Measurements from ENCODE around the gene TMCO2. TPM values are rescaled to one million over a fixed set of nuclear protein-coding genes. Genes with fewer than 3 reads are reported as not detected.

TMCO2 gene
- total RNA-seq, 3 donors from 2014 or later (not counting 1 experiment from before 2014, with no cell fraction given) = not detected

DNA sequence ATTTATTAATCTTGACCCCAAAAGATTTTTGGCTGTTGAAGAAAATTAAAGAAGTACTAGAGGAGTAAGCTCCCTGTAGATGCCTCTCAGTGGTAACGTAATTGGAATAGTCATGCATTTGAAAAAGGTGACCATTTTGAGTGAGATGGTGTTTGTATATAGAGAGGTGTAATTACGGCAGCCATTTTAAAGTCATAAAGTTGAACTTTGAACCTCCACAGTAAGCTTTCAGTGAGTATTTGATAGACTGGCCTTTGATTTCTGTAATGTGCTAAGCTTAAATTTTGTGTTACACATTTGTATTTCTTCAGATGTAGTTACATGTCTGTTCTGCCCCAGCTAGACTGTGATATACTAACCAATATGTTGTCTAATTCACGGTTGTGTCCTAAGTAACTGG lies 21.5 kb upstream of the TMCO2 start:
- H3K27ac ChIP-seq (ENCODE audit: low read length) = no peak overlapping the region
- WGBS (ENCODE audit: insufficient coverage) = 98% methylated on average over 3 of the region's 3 CpGs
- no peaks in the 10 kb centered on the region for H3K4me1 ChIP-seq (ENCODE audit: control insufficient read depth, insufficient read depth, low read length)
- Mint-ChIP-seq H3K27me3 (ENCODE audit: low read depth in 2 of 2) (no peaks in the 10 kb centered on the region), H3K36me3 (no peaks in the 10 kb centered on the region), H3K4me1 (no peaks in the 10 kb centered on the region), H3K27ac (no peak overlapping the region), H3K9me3 (no peaks in the 10 kb centered on the region), H3K4me3 (no peak overlapping the region)
- TF ChIP-seq, protein P1, sequence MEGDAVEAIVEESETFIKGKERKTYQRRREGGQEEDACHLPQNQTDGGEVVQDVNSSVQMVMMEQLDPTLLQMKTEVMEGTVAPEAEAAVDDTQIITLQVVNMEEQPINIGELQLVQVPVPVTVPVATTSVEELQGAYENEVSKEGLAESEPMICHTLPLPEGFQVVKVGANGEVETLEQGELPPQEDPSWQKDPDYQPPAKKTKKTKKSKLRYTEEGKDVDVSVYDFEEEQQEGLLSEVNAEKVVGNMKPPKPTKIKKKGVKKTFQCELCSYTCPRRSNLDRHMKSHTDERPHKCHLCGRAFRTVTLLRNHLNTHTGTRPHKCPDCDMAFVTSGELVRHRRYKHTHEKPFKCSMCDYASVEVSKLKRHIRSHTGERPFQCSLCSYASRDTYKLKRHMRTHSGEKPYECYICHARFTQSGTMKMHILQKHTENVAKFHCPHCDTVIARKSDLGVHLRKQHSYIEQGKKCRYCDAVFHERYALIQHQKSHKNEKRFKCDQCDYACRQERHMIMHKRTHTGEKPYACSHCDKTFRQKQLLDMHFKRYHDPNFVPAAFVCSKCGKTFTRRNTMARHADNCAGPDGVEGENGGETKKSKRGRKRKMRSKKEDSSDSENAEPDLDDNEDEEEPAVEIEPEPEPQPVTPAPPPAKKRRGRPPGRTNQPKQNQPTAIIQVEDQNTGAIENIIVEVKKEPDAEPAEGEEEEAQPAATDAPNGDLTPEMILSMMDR (IDR thresholded peaks at IDR 0.05) = no peak
- H3K36me3 ChIP-seq (ENCODE audit: control insufficient read depth, insufficient read depth, low read length) = peaks cover 14% of the 10 kb centered on the region
- intact Hi-C loops (cut with micrococcal nuclease) = no loop called here
- H3K4me3 ChIP-seq (ENCODE audit: low read length) = no peak overlapping the region
- DNase-seq = no peak
- no peaks in the 10 kb centered on the region for H3K9me3 ChIP-seq (ENCODE audit: control insufficient read depth, insufficient read depth, low read length)
- ATAC-seq = no peak
- H3K27me3 ChIP-seq (ENCODE audit: control insufficient read depth, insufficient read depth, low read length) = no peaks in the 10 kb centered on the region

DNA sequence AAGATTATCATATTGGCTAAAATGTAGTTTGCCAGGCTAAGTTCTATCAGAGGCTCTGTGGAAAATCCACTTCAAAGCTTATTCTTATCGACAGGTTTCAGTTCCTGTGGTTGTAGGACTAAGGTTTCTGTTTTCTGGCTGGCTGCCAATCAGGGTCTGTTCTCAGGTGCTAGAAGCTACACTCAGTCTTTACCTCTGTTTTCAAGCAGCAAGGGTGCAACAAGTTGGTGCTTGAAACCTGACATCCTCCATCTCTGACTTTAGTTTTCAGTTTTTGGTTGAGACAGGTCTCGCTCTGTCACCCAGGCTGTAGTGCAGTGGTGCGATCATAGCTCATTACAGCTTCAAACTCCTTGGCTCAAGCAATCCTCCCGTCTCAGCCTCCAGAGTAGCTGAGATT lies 15.3 kb upstream of the TMCO2 start:
- ATAC-seq (no peak), DNase-seq (peak in 1 of 2 donors; percentile 61)
- H3K27me3 ChIP-seq (ENCODE audit: control insufficient read depth, insufficient read depth, low read length) = no peaks in the 10 kb centered on the region
- no peak overlapping the region for H3K27ac Mint-ChIP-seq
- no peaks in the 10 kb centered on the region for H3K9me3 ChIP-seq (ENCODE audit: control insufficient read depth, insufficient read depth, low read length)
- H3K27ac ChIP-seq (ENCODE audit: low read length) = no peak overlapping the region
- no peaks in the 10 kb centered on the region for H3K4me1 Mint-ChIP-seq
- H3K36me3 Mint-ChIP-seq = no peaks in the 10 kb centered on the region
- peaks cover 46% of the 10 kb centered on the region for H3K36me3 ChIP-seq (ENCODE audit: control insufficient read depth, insufficient read depth, low read length)
- no peaks in the 10 kb centered on the region for H3K27me3 Mint-ChIP-seq (ENCODE audit: low read depth in 2 of 2)
- no peak overlapping the region for H3K4me3 ChIP-seq (ENCODE audit: low read length)
- no peaks in the 10 kb centered on the region for H3K4me1 ChIP-seq (ENCODE audit: control insufficient read depth, insufficient read depth, low read length)
- H3K4me3 Mint-ChIP-seq = no peak overlapping the region
- intact Hi-C loops (cut with micrococcal nuclease) = no loop called here
- H3K9me3 Mint-ChIP-seq = no peaks in the 10 kb centered on the region
- TF ChIP-seq, protein P1 (IDR thresholded peaks at IDR 0.05) = no peak
- 65% methylated on average over 4 of the region's 4 CpGs for WGBS (ENCODE audit: insufficient coverage)

DNA sequence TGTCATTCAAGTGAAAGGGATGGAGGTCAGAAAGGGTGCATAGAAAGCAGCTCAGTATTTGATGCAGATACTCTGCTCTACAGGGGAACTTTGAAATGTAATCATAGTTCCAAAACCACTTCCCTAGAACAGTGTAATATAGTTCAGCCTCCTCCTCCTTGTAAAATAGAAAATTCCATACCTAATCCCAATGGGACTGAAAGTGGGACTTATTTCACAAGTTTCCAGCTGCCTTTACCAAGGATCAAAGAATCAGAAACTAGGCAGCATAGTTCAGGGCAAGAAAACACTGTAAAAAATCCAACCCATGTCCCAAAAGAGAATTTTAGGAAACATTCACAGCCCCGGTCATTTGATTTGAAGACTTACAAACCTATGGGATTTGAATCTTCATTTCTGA lies 8.1 kb upstream of the TMCO2 start:
- H3K9me3 ChIP-seq (ENCODE audit: control insufficient read depth, insufficient read depth, low read length) = no peaks in the 10 kb centered on the region

More for the DNA sequence above, 8.1 kb upstream of the TMCO2 start:
- H3K27ac Mint-ChIP-seq = no peak overlapping the region
- Histone ChIP-seq H3K27ac (ENCODE audit: low read length) (no peak overlapping the region), H3K27me3 (ENCODE audit: control insufficient read depth, insufficient read depth, low read length) (no peaks in the 10 kb centered on the region), H3K4me1 (ENCODE audit: control insufficient read depth, insufficient read depth, low read length) (no peaks in the 10 kb centered on the region), H3K36me3 (ENCODE audit: control insufficient read depth, insufficient read depth, low read length) (peaks cover 38% of the 10 kb centered on the region), H3K4me3 (ENCODE audit: low read length) (no peak overlapping the region)
- no peak overlapping the region for H3K4me3 Mint-ChIP-seq
- TF ChIP-seq, protein P1 (IDR thresholded peaks at IDR 0.05) = no peak
- ATAC-seq = no peak
- WGBS (ENCODE audit: insufficient coverage) = no CpG with 5 or more reads among the region's 1 CpG
- DNase-seq = no peak
- H3K36me3 Mint-ChIP-seq = peaks cover 12% of the 10 kb centered on the region
- peaks cover 6 to 11% of the 10 kb centered on the region in 2 donors for H3K4me1 Mint-ChIP-seq
- H3K9me3 Mint-ChIP-seq = no peaks in the 10 kb centered on the region
- no peaks in the 10 kb centered on the region for H3K27me3 Mint-ChIP-seq (ENCODE audit: low read depth in 2 of 2)
- intact Hi-C loops (cut with micrococcal nuclease) = loop anchor here (5.0 kb wide), 1 partner anchor 42 kb away; no protein-coding TSS in a partner anchor
